Small intestine (tissue), 7 donors: ENCODE data around the gene FCER2. TPM values are rescaled to one million over a fixed set of nuclear protein-coding genes. Genes with fewer than 3 reads are reported as not detected.

Experiments used
- DNase-seq, 2 donors: peaks; one replicate each; pipeline versions ENCODE4 v3.0.0 to v3.0.0-alpha.2; 2013
- FAIRE-seq: peaks from 2 replicates; lab custom pipeline; 2012; peaks lifted over from hg19 to GRCh38; lab: Jason Lieb, UNC
- H3K27ac ChIP-seq, 3 donors: one replicate each; pipeline ENCODE4 v1.5.1; 2013; ENCODE audit warnings: low read length in 2 of 3, mild to moderate bottlenecking in 2 of 3, control low read depth in 1 of 3, inconsistent platforms in 1 of 3, low read depth in 1 of 3, moderate library complexity in 1 of 3
- H3K27me3 ChIP-seq, 3 donors: one replicate each; pipeline ENCODE4 v1.6.1; 2013; ENCODE audit warnings: low read length in 3 of 3, inconsistent platforms in 1 of 3; ENCODE audit not compliant: control insufficient read depth in 3 of 3, insufficient read depth in 3 of 3
- H3K36me3 ChIP-seq, 3 donors: one replicate each; pipeline ENCODE4 v1.6.1; 2013; ENCODE audit warnings: low read length in 3 of 3, inconsistent platforms in 1 of 3, low read depth in 1 of 3, mild to moderate bottlenecking in 1 of 3, moderate library complexity in 1 of 3; ENCODE audit not compliant: control insufficient read depth in 3 of 3, insufficient read depth in 2 of 3
- H3K4me1 ChIP-seq, 3 donors: one replicate each; pipeline ENCODE4 v1.6.1; 2013; ENCODE audit warnings: low read length in 2 of 3, inconsistent platforms in 1 of 3, low read depth in 1 of 3, mild to moderate bottlenecking in 1 of 3, moderate library complexity in 1 of 3; ENCODE audit not compliant: control insufficient read depth in 3 of 3, insufficient read depth in 2 of 3
- H3K4me3 ChIP-seq, 3 donors: one replicate each; pipeline ENCODE4 v1.5.1; 2013; ENCODE audit warnings: low read length in 3 of 3, control low read depth in 1 of 3, inconsistent platforms in 1 of 3, low read depth in 1 of 3, mild to moderate bottlenecking in 1 of 3, moderate library complexity in 1 of 3
- H3K9me3 ChIP-seq, 2 donors: one replicate each; pipeline ENCODE4 v1.6.1; 2013; ENCODE audit warnings: low read depth in 1 of 2, low read length in 1 of 2; ENCODE audit not compliant: control insufficient read depth in 2 of 2, insufficient read depth in 1 of 2
- WGBS, 3 donors: extraction: QIAGEN DNeasy Blood & Tissue Kit; methylation state at CpG; one replicate each; pipeline ENCODE4 v1.1.7; 2013; 5-methylcytosine and 5-hydroxymethylcytosine counted together
- polyA plus RNA-seq, 4 donors: library from polyadenylated mRNA; stranded (reverse) in 3 of 4; unstranded in 1 of 4; fragments of 200-250 nt in 3 of 4; fragments of 120-200 nt in 1 of 4; gene quantifications; one replicate each; pipeline versions ENCODE4 v1.2.1 to v1.2.3, GENCODE V29; 2013
- donor health status: healthy with polysubstance abuse.
- donor health status: control.
- donor health status: control.
- donor health status: Bipolar disorder and iron deficiency.
- donor health status: healthy.

Gene FCER2
- polyA plus RNA-seq, 4 donors: 0.27 to 0.90 TPM; not detected in 2

DNA sequence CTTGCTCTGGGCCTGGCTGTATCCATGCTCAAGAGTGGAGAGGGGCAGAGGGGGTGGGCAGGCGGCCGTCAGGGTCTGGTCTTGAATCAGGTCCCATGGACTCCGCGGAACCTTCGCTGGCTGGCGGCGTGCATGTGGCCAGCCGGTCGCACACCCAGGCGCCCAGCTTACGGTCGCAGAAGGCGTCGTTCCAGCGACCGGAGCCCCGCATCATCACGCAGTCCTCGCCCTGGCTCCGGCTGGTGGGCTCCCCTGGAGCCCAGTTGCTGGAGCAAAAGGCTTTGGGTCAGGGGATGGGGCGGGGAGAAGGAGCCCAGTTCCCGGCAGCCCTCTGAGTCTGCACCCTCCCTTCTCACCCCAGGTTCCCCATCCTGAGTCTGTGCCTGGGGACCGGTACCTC lies 12.8 kb downstream of the FCER2 start:
- no peak for DNase-seq
- WGBS, 3 donors: 35 to 46% (median 37%) methylated on average over 14 to 23 of the region's 23 CpGs
- Histone ChIP-seq H3K27me3 (peaks cover 0 to 19% (median 0%) of the 10 kb centered on the region in 3 donors), H3K9me3 (no peaks in the 10 kb centered on the region), H3K4me3 (no peak overlapping the region), H3K4me1 (no peaks in the 10 kb centered on the region), H3K27ac (no peak overlapping the region), H3K36me3 (peaks cover 0 to 9% (median 0%) of the 10 kb centered on the region in 3 donors)
- FAIRE-seq: no peak

DNA sequence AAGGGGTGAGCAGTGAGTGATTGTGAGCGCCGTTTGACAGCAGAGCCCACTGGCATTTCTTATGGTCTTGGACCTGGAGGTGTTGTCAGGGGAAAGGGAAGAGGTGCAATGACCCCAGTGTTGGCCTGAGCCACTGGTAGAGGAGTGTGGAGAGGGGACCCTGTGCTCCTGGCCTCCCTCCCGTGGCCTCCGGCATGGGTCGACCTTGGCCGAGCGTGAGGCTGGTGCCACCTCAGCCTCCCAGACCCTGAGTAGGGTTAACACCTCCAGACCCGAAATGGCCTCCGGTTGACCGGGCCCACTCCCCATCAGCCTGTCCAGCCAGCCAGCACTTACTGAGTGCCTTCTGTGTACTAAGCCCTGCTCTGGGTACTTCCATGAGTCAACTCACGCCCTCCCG lies 14.8 kb downstream of the FCER2 start:
- 74 to 85% (median 82%) methylated on average over 10 to 12 of the region's 12 CpGs for WGBS, 3 donors
- no peak for FAIRE-seq
- Histone ChIP-seq H3K4me1 (no peaks in the 10 kb centered on the region), H3K27ac (no peak overlapping the region), H3K9me3 (no peaks in the 10 kb centered on the region), H3K27me3 (peaks cover 0 to 19% (median 0%) of the 10 kb centered on the region in 3 donors), H3K36me3 (peaks cover 0 to 27% (median 3%) of the 10 kb centered on the region in 3 donors), H3K4me3 (no peak overlapping the region)
- DNase-seq: no peak

- no peak overlapping the region for H3K4me3 ChIP-seq
- no peak for FAIRE-seq
- no peak overlapping the region for H3K27ac ChIP-seq
- H3K9me3 ChIP-seq: no peaks in the 10 kb centered on the region
- H3K36me3 ChIP-seq: peaks cover 0 to 27% (median 3%) of the 10 kb centered on the region in 3 donors
- H3K4me1 ChIP-seq: no peaks in the 10 kb centered on the region
- no peak for DNase-seq
- H3K27me3 ChIP-seq: peaks cover 0 to 19% (median 0%) of the 10 kb centered on the region in 3 donors
- 45 to 54% (median 50%) methylated on average over 19 of the region's 19 CpGs for WGBS, 3 donors
Observed at GRCh38 chr19:7685546-7686445, 16.1 kb downstream of the FCER2 start.

GRCh38 chr19:7682175-7682855 lies 19.6 kb downstream of the FCER2 start:
- Histone ChIP-seq H3K4me1 (peaks cover 0 to 4% (median 0%) of the 10 kb centered on the region in 3 donors), H3K9me3 (no peaks in the 10 kb centered on the region), H3K27me3 (peaks cover 0 to 6% (median 0%) of the 10 kb centered on the region in 3 donors), H3K4me3 (peak overlapping the region in 1 of 3 donors; percentile 100), H3K36me3 (peaks cover 0 to 27% (median 3%) of the 10 kb centered on the region in 3 donors), H3K27ac (no peak overlapping the region)
- DNase-seq: no peak
- 82 to 95% (median 92%) methylated on average over 74 of the region's 74 CpGs for WGBS, 3 donors
- no peak for FAIRE-seq

DNA sequence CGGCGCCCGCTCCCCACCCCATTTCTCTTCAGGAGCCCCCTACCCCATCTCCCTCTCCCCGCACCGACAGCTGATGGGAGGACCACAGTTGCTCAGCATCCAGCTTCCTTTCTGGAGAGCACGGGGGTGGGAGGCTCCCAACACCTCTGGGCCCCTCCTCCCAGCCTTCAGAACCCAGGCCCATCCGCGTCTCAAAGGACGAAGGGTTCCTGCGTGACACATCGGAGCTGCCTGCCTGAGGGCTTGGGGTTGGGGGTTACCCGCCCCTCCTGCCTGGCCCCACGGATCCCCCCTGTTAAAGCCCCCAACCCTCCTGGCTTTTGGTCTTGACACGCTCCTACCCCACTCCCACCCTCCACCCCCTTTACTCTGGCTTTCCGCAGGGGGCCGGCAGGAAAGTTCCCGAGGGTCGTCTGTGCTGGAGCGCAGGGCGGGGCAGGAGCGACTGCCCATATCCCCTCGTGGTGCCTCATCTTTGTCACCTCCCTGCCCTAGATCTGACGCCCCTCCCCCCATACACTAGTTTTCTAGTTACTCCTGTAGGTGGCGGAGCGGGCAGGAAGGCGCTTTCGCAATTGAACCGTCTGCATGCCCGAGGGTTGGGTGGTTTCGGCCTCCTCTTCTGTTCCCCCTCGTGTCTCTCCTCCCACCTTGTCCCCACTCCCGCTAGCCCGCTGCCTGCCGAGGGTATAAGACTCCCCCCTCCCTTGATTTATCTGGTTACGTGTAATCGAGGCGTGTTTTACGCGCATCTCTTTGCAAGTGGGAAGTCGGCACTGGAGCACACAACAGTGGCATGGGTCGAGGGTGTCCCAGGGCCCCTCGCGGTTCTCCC lies 20.4 kb downstream of the FCER2 start:
- FAIRE-seq (no peak), DNase-seq (peak; percentile 75 to 88)
- Histone ChIP-seq H3K36me3 (peaks cover 0 to 27% (median 3%) of the 10 kb centered on the region in 3 donors), H3K27me3 (peaks cover 0 to 12% (median 0%) of the 10 kb centered on the region in 3 donors), H3K4me3 (peak overlapping the region; percentile 87 to 100 (median 98)), H3K27ac (peak overlapping the region in 2 of 3 donors; percentile 53 to 73), H3K9me3 (no peaks in the 10 kb centered on the region), H3K4me1 (peaks cover 0 to 4% (median 0%) of the 10 kb centered on the region in 3 donors)
- 5 to 13% (median 13%) methylated on average over 39 to 43 of the region's 43 CpGs for WGBS, 3 donors

DNA sequence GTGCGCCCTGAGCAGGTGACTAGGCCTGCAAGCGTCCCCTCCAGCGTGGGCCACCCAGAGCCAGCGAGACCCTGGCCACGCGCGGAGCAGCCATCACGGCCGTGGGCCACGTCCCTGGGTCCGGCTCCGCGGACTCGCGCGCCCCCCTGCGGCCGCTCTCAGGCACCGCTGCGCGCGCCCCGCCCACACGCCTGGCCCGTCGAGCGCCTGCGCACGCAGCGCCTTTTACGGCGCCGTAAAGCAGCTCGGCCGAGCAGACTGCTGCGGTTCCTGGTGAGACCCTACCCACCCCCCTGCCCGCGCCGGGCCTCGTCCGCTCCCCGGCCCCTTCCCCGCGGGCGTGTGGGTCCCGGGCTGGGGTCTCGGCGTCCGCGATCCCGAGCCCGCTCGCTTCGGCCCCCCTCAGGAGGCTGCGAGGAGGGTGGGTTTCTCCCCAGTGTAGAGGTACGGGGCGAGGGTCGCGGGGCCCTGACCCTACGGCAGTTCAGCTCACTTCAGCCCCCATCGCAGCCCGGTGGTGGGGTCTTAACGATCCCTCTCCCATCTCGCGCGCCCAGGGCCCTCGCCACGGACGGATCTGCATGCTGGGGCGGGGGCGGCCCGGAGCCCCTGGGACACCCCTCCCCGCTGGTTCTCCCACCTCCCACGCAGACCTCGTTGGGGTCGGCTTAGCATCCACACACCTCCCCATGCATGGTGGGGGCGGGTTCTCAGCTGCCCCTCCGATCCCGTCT lies 21.2 kb downstream of the FCER2 start, which contains the start of gene TRAPPC5:
Gene TRAPPC5 (plus strand): TSS at position 228 of the 734 bp plus-strand sequence. CDS start 1,421 bp downstream, outside the sequence.
- H3K27me3 ChIP-seq: peaks cover 0 to 15% (median 0%) of the 10 kb centered on the region in 3 donors
- H3K36me3 ChIP-seq: peaks cover 0 to 27% (median 3%) of the 10 kb centered on the region in 3 donors
- whole genome bisulfite sequencing, 3 donors: 0 to 1% (median 0%) methylated on average over 45 to 79 of the region's 79 CpGs
- peak within 1 kb of the TSS; percentile 87 to 100 (median 98) for H3K4me3 ChIP-seq
- DNase-seq (peak; percentile 83 to 94), FAIRE-seq (no peak)
- H3K4me1 ChIP-seq: peaks cover 0 to 4% (median 0%) of the 10 kb centered on the region in 3 donors
- H3K9me3 ChIP-seq: no peaks in the 10 kb centered on the region
- H3K27ac ChIP-seq: peak within 1 kb of the TSS; percentile 53 to 73 (median 69)

DNA sequence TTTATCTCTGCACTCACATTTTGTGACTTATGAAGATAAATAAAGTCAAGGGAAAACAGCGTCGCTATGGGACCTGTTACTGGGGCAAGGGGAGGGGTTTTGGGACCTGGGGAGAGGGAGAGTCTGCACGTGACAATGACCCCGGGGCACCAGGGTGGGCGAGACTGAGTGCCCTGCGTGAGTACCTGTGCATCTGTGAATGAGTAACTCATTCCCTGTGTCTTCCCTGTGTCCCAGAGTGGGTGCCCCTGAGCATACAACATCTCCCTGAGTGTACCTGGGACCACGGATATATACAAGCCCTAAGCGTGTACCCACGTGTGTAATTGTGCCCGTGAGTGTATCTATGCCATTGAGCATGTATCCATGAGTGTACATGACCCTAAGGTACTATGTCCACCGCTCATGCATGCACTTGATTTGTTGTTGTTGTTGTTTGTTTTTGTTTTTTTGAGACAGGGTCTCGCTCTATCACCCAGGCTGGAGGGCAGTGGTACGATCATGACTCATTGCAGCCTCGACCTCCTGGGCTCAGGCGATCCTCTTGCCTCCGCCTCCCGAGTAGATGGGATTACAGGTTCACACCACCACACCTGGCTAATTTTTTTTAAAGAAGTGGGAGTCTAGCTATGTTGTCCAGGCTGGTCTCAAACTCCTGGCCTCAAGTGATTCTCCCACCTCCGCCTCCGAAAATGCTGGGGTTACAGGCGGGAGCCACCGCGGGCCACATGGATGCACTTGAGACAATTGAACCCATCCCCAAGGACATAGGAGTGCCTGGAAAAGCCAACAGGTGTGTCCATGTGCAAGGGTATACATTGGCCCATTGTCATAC lies 21.9 kb downstream of the FCER2 start:
- DNase-seq (no peak), FAIRE-seq (no peak)
- Histone ChIP-seq H3K27me3 (peaks cover 0 to 15% (median 0%) of the 10 kb centered on the region in 3 donors), H3K36me3 (peaks cover 0 to 22% (median 3%) of the 10 kb centered on the region in 3 donors), H3K27ac (no peak overlapping the region), H3K4me1 (peaks cover 0 to 4% (median 0%) of the 10 kb centered on the region in 3 donors), H3K4me3 (peak overlapping the region in 2 of 3 donors; percentile 2 to 98), H3K9me3 (no peaks in the 10 kb centered on the region)
- WGBS, 3 donors: 34 to 48% (median 35%) methylated on average over 22 of the region's 22 CpGs
